ENCODE data around the gene TMEM132D. TPM values are rescaled to one million over a fixed set of nuclear protein-coding genes. Genes with fewer than 3 reads are reported as not detected.

TMEM132D gene
- total RNA-seq, 1 experiment from 2014 or later, result 1.4 TPM

GRCh38 chr12:129746318-129746717 lies 157.5 kb downstream of the TMEM132D start (continued):
- no peak for TF ChIP-seq SP1 (CRISPR knock-in tag; conservative IDR thresholded peaks at IDR 0.05)
- TF ChIP-seq, protein P1, sequence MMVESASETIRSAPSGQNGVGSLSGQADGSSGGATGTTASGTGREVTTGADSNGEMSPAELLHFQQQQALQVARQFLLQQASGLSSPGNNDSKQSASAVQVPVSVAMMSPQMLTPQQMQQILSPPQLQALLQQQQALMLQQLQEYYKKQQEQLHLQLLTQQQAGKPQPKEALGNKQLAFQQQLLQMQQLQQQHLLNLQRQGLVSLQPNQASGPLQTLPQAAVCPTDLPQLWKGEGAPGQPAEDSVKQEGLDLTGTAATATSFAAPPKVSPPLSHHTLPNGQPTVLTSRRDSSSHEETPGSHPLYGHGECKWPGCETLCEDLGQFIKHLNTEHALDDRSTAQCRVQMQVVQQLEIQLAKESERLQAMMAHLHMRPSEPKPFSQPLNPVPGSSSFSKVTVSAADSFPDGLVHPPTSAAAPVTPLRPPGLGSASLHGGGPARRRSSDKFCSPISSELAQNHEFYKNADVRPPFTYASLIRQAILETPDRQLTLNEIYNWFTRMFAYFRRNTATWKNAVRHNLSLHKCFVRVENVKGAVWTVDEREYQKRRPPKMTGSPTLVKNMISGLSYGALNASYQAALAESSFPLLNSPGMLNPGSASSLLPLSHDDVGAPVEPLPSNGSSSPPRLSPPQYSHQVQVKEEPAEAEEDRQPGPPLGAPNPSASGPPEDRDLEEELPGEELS (CRISPR knock-in tag; IDR thresholded peaks at IDR 0.05), result no peak

DNA sequence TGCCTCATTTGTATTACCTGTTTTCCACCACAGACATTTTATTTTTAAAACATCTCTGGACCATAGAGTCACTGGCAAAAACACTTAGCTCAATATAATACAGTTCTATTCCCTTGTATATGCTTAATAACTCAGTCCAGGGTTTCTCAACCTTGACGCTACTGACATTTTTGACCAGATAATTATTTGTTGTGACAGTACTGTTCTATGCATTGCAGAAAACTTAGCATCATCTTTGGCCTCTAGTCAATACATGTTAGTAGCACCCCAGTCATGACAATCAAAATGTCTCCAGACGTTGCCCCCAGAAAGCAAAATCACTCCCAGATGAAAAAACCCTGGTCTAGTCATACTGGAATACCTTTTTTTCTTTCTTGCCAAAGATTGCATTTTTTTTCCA lies 174.7 kb downstream of the TMEM132D start:
- TF ChIP-seq, protein P2, sequence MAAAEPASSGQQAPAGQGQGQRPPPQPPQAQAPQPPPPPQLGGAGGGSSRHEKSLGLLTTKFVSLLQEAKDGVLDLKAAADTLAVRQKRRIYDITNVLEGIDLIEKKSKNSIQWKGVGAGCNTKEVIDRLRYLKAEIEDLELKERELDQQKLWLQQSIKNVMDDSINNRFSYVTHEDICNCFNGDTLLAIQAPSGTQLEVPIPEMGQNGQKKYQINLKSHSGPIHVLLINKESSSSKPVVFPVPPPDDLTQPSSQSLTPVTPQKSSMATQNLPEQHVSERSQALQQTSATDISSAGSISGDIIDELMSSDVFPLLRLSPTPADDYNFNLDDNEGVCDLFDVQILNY (CRISPR knock-in tag; IDR thresholded peaks at IDR 0.05), result no peak
- Mint-ChIP-seq H3K9me3 (peaks cover 86% of the 10 kb centered on the region), H3K36me3 (peaks cover 77% of the 10 kb centered on the region), H3K27me3 (ENCODE audit: low read depth) (peaks cover 8% of the 10 kb centered on the region), H3K4me1 (no peaks in the 10 kb centered on the region), H3K4me3 (no peak overlapping the region), H3K27ac (no peak overlapping the region)
- no peak for ATAC-seq
- ChIA-PET CTCF (no interaction called here), POLR2A (no interaction called here)
- no peak for DNase-seq (ENCODE audit: low spot score)

GRCh38 chr12:129727100-129727499 lies 176.7 kb downstream of the TMEM132D start:
- no peak for ATAC-seq
- peaks cover 75% of the 10 kb centered on the region for H3K36me3 Mint-ChIP-seq
- TF ChIP-seq PRRX2 (CRISPR knock-in tag; IDR thresholded peaks at IDR 0.05) (no peak), USF2 (CRISPR knock-in tag; IDR thresholded peaks at IDR 0.05) (no peak), CDX4 (CRISPR knock-in tag; IDR thresholded peaks at IDR 0.05; ENCODE audit: borderline replicate concordance) (no peak), JUN (CRISPR knock-in tag; IDR thresholded peaks at IDR 0.05) (no peak), ZSCAN18 (CRISPR knock-in tag; IDR thresholded peaks at IDR 0.05) (no peak), ZNF317 (CRISPR knock-in tag; IDR thresholded peaks at IDR 0.05; ENCODE audit: borderline replicate concordance, low read depth) (no peak), HMGXB4 (CRISPR knock-in tag; IDR thresholded peaks at IDR 0.05) (no peak), ZNF263 (CRISPR knock-in tag; IDR thresholded peaks at IDR 0.05; ENCODE audit: low read depth) (no peak), ZNF532 (CRISPR knock-in tag; IDR thresholded peaks at IDR 0.05; ENCODE audit: borderline replicate concordance) (no peak), PREB (CRISPR knock-in tag; IDR thresholded peaks at IDR 0.05; ENCODE audit: borderline replicate concordance) (no peak), SMAD3 (CRISPR knock-in tag; IDR thresholded peaks at IDR 0.05; ENCODE audit: borderline replicate concordance) (no peak), MAX (CRISPR knock-in tag; IDR thresholded peaks at IDR 0.05) (no peak), NR3C1 (CRISPR knock-in tag; conservative IDR thresholded peaks at IDR 0.05; ENCODE audit: low read depth) (no peak)
- TF ChIP-seq, protein P1 (CRISPR knock-in tag; IDR thresholded peaks at IDR 0.05), result no peak

More at GRCh38 chr12:129727100-129727499, 176.7 kb downstream of the TMEM132D start:
- Mint-ChIP-seq H3K27ac (no peak overlapping the region), H3K4me1 (no peaks in the 10 kb centered on the region), H3K4me3 (no peak overlapping the region), H3K27me3 (ENCODE audit: low read depth) (peaks cover 15% of the 10 kb centered on the region), H3K9me3 (peaks cover 84% of the 10 kb centered on the region)
- ChIA-PET CTCF (no interaction called here), POLR2A (no interaction called here)
- no peak for DNase-seq (ENCODE audit: low spot score)

All from WTC11 (cell line).